Measurements from ENCODE around the gene FURIN. TPM values are rescaled to one million over a fixed set of nuclear protein-coding genes. Genes with fewer than 3 reads are reported as not detected.

The FURIN gene
- total and polyA plus RNA-seq, 9 of the 15 experiments (the other 6 are each of a cell fraction or from before 2014, with no cell fraction given) = 0.92 to 99.9 (median 34.8) TPM

DNA sequence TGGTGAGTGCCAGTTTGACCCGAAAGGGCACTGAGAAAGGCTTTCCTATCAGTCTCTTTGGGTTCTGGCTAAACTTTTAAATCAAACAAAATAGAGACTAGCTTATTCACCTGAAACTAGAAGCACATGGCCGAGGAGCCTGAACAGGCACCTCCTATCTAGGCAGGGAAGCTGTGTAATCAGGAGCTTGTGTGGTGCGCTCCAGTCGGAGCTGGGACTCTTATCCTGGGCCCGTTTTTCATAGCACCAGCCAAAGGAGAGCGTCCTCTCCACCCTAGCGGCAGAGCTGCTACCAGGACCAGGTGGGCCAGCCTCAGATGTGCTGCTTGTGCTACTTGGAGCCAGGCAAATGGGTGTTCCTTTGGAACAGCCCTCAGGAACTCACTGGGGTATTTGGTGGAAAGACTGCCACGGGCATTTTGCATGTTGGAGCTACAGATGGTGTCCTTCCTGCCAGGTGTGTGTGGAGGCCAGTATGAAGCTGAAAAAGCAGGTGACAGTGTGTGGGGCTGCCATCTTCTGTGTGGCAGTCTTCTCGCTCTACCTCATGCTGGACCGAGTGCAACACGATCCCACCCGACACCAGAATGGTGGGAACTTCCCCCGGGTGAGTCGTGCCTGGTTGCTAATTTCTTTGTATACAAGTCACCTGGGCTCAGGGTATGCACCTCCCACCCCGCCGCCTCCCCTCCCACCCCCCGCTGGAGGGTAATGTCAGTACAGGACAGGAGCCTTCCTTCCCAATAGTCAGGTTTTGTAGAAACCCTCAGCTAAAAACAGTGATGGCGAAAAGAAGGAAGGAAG, 35.5 kb downstream of the FURIN start (continued):
- TF ChIP-seq KHSRP (IDR thresholded peaks at IDR 0.05) = no peak
- TF ChIP-seq, protein P1, sequence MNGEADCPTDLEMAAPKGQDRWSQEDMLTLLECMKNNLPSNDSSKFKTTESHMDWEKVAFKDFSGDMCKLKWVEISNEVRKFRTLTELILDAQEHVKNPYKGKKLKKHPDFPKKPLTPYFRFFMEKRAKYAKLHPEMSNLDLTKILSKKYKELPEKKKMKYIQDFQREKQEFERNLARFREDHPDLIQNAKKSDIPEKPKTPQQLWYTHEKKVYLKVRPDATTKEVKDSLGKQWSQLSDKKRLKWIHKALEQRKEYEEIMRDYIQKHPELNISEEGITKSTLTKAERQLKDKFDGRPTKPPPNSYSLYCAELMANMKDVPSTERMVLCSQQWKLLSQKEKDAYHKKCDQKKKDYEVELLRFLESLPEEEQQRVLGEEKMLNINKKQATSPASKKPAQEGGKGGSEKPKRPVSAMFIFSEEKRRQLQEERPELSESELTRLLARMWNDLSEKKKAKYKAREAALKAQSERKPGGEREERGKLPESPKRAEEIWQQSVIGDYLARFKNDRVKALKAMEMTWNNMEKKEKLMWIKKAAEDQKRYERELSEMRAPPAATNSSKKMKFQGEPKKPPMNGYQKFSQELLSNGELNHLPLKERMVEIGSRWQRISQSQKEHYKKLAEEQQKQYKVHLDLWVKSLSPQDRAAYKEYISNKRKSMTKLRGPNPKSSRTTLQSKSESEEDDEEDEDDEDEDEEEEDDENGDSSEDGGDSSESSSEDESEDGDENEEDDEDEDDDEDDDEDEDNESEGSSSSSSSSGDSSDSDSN (IDR thresholded peaks at IDR 0.05; ENCODE audit: borderline replicate concordance in 1 of 2, low read depth in 2 of 2, low read length in 2 of 2) = peak in 1 of 2 experiments; percentile 38; a peak in 2 of 4 replicates
- TF ChIP-seq NEUROD1 (IDR thresholded peaks at IDR 0.05; ENCODE audit: borderline replicate concordance, low read depth, low read length, partially characterized antibody) = no peak
- TF ChIP-seq, protein P2, sequence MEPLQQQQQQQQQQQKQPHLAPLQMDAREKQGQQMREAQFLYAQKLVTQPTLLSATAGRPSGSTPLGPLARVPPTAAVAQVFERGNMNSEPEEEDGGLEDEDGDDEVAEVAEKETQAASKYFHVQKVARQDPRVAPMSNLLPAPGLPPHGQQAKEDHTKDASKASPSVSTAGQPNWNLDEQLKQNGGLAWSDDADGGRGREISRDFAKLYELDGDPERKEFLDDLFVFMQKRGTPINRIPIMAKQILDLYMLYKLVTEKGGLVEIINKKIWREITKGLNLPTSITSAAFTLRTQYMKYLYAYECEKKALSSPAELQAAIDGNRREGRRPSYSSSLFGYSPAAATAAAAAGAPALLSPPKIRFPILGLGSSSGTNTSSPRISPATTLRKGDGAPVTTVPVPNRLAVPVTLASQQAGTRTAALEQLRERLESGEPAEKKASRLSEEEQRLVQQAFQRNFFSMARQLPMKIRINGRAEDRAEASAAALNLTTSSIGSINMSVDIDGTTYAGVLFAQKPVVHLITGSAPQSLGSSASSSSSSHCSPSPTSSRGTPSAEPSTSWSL (CRISPR knock-in tag; IDR thresholded peaks at IDR 0.05; ENCODE audit: borderline replicate concordance) = no peak
- TF ChIP-seq STAT5A (IDR thresholded peaks at IDR 0.05; ENCODE audit: borderline replicate concordance, low read length) = 0 out of 2 replicates have a peak, but pooled peaks have one; percentile 4
- TF ChIP-seq EHMT2 (IDR thresholded peaks at IDR 0.05) = no peak
- TF ChIP-seq SMAD4 (CRISPR knock-in tag; conservative IDR thresholded peaks at IDR 0.05) = peak; percentile 22; the same call in 1 of the 2 replicates
- TF ChIP-seq, protein P3, sequence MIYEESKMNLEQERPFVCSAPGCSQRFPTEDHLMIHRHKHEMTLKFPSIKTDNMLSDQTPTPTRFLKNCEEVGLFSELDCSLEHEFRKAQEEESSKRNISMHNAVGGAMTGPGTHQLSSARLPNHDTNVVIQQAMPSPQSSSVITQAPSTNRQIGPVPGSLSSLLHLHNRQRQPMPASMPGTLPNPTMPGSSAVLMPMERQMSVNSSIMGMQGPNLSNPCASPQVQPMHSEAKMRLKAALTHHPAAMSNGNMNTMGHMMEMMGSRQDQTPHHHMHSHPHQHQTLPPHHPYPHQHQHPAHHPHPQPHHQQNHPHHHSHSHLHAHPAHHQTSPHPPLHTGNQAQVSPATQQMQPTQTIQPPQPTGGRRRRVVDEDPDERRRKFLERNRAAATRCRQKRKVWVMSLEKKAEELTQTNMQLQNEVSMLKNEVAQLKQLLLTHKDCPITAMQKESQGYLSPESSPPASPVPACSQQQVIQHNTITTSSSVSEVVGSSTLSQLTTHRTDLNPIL (CRISPR knock-in tag; IDR thresholded peaks at IDR 0.05) = no peak
- 0 out of 2 replicates have a peak, but pooled peaks have one; percentile 38 for TF ChIP-seq ZNF12 (CRISPR knock-in tag; IDR thresholded peaks at IDR 0.05)
- TF ChIP-seq, protein P4, sequence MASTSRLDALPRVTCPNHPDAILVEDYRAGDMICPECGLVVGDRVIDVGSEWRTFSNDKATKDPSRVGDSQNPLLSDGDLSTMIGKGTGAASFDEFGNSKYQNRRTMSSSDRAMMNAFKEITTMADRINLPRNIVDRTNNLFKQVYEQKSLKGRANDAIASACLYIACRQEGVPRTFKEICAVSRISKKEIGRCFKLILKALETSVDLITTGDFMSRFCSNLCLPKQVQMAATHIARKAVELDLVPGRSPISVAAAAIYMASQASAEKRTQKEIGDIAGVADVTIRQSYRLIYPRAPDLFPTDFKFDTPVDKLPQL (IDR thresholded peaks at IDR 0.05; ENCODE audit: extremely low read depth, insufficient read length) = no peak
- TF ChIP-seq CBFA2T3 (IDR thresholded peaks at IDR 0.05) = peak; percentile 32; the same call in 1 of the 2 replicates
- peak; percentile 80 for TF ChIP-seq MYC (IDR thresholded peaks at IDR 0.05; ENCODE audit: low read depth, low read length)
- TF ChIP-seq MYC (CRISPR knock-in tag; IDR thresholded peaks at IDR 0.05; ENCODE audit: borderline replicate concordance, low read depth) = no peak
- TF ChIP-seq SRSF9 (IDR thresholded peaks at IDR 0.05; ENCODE audit: borderline replicate concordance, low read depth, low read length) = no peak
- no peak for TF ChIP-seq TGIF2 (CRISPR knock-in tag; IDR thresholded peaks at IDR 0.05)
- no peak for TF ChIP-seq PURB (CRISPR knock-in tag; IDR thresholded peaks at IDR 0.05; ENCODE audit: low read depth)
- no peak for TF ChIP-seq POLR2A (conservative IDR thresholded peaks at IDR 0.05)
- TF ChIP-seq, protein P5, sequence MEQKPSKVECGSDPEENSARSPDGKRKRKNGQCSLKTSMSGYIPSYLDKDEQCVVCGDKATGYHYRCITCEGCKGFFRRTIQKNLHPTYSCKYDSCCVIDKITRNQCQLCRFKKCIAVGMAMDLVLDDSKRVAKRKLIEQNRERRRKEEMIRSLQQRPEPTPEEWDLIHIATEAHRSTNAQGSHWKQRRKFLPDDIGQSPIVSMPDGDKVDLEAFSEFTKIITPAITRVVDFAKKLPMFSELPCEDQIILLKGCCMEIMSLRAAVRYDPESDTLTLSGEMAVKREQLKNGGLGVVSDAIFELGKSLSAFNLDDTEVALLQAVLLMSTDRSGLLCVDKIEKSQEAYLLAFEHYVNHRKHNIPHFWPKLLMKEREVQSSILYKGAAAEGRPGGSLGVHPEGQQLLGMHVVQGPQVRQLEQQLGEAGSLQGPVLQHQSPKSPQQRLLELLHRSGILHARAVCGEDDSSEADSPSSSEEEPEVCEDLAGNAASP (IDR thresholded peaks at IDR 0.05) = no peak
- TF ChIP-seq TCF3 (CRISPR knock-in tag; IDR thresholded peaks at IDR 0.05) = 0 out of 2 replicates have a peak, but pooled peaks have one; percentile 27

Data from K562 (cell line).